ENCODE measurements around the gene ATP8B1.

DNA sequence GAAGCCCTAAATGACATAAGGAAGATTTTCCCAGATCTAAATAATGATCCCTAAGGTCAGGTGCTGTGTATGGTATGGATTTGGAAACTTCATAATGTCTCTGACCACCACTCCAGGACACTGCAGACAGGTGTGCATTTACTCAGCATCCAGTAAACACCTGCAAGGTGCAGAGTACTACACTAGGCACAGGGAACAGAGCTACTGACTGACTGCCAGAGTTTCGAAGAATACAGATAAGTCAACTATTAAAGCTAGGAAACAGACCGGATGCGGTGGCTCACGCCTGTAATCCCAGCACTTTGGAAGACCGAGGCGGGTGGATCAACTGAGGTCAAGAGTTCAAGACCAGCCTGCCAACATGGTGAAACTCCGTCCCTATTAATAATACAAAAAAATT, 65.0 kb downstream of the ATP8B1 start:
- TF ChIP-seq CTCF (IDR thresholded peaks at IDR 0.05) (no peak), POLR2AphosphoS5 (IDR thresholded peaks at IDR 0.05) (no peak)

Data from prostate gland (tissue), 2 donors.